GM12874 (cell line): ENCODE measurements around the gene PCNP.

Source experiments
- TF ChIP-seq, protein P1 (sequence below): IDR thresholded peaks from 2 replicates; pipeline ENCODE4 v1.5.1; 2011; ENCODE audit warnings: low read depth, mild to moderate bottlenecking, control low read depth, low read length, moderate library complexity; ENCODE audit not compliant: insufficient read depth

PCNP gene

DNA sequence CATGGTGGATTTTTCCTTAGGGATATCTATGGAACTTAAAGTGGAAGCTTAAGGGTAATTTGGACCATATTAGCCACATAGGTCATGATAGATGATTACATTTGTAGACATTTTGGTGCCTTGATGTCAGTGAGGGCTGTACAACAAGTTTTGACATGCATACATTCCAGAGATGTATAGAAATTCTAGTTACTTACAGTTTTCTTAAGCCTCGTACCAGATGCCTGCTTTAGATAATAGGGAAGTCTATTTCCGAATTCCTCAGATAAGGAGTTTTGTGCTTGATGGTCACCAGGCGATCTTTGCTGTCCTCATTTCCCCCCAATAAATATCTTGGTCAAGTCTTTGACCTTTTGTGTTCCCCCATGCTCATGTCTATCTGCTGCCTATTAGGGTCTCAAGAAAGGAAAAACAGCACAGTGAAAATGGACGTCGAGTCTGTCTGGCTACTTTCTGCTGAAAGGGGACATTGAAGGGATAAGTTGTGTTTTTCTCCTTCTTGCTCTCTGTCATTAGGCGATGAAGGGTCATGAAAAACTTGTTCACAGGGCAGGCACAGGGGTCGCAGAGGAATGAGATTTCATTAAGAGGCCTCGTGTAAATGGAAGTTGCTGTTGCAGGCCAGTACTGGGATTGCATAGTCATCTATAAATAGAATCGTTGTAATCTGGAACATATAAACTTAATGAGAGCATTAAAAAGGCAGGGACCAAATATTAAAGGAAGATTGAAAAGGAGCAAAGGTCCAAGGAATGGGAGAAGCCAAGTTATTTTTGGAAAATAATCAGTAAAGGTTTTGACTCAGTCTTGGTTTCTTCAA lies 41.0 kb upstream of the PCNP start:
- TF ChIP-seq, protein P1, sequence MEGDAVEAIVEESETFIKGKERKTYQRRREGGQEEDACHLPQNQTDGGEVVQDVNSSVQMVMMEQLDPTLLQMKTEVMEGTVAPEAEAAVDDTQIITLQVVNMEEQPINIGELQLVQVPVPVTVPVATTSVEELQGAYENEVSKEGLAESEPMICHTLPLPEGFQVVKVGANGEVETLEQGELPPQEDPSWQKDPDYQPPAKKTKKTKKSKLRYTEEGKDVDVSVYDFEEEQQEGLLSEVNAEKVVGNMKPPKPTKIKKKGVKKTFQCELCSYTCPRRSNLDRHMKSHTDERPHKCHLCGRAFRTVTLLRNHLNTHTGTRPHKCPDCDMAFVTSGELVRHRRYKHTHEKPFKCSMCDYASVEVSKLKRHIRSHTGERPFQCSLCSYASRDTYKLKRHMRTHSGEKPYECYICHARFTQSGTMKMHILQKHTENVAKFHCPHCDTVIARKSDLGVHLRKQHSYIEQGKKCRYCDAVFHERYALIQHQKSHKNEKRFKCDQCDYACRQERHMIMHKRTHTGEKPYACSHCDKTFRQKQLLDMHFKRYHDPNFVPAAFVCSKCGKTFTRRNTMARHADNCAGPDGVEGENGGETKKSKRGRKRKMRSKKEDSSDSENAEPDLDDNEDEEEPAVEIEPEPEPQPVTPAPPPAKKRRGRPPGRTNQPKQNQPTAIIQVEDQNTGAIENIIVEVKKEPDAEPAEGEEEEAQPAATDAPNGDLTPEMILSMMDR: no peak

DNA sequence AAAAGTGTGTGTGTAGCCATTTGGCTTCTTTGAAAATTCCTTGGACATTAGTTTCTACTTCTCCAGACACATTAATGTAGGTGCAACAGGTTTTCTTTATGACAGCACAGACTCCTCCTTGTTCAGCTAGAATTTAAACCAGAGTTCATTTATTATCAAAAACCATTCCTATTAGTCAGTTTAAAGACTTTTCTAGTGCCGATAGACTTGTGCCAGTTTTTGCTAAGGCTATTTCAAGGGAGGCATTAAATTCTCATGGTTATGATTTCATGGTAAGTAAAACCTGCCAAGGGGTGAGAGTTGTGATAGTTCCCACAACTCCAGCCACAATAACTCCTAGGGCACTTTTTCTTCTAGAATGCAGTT lies 40.4 kb upstream of the PCNP start:
- TF ChIP-seq, protein P1: no peak

DNA sequence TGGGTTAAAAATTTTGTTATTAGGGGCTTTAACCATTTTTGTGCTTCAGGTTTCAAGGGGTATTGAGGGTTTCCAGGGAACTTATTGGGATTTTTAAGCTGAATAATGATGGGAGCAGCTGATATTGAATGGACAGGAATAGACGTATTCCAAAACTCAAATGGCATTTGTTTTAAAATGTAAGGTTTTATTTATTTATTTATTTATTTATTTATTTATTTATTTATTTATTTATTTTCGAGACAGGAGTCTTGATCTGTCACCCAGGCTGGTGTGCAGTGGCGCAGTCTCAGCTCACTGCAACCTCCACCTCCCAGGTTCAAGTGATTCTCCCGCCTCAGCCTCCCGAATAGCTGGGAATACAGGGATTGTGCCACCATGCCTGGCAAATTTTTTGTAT lies 38.8 kb upstream of the PCNP start:
- TF ChIP-seq, protein P1: no peak

DNA sequence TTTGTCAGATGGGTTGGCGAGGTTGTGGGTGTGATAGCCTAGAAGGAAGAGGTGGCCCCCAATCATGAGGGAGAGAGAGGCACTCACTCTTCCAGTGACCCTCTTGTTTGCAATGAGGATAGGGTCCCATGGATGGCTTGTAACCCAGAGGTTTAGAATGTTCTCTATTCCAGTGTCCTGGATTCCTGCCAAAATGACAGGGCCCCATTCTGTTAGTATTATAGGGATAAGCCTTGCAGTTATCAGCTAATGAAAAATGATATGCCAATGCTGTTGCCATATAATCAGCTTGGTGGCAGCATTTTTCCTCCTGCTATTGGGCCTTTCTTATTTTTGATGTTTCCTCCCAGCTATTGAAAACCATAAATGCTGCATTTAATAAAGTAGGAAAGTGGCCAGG lies 37.7 kb upstream of the PCNP start:
- TF ChIP-seq, protein P1: no peak

DNA sequence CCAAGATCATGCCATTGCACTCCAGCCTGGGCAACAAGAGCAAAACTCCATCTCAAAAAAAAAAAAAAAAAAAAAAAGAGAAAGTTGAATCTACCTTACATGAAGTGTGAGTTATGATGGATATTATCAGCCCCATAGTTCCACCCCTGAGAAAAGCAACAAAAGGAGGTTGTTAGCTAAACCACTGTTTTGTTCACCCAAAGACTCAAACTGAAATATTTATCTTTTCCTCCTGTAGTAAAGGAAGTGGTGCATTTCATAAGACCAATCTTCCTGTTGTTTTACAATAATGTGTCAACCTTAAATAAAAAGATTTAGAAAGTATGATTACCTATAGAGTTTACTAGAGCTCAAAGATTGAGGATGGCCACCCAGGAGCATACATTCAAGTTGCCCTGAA lies 31.0 kb upstream of the PCNP start:
- TF ChIP-seq, protein P1: no peak

DNA sequence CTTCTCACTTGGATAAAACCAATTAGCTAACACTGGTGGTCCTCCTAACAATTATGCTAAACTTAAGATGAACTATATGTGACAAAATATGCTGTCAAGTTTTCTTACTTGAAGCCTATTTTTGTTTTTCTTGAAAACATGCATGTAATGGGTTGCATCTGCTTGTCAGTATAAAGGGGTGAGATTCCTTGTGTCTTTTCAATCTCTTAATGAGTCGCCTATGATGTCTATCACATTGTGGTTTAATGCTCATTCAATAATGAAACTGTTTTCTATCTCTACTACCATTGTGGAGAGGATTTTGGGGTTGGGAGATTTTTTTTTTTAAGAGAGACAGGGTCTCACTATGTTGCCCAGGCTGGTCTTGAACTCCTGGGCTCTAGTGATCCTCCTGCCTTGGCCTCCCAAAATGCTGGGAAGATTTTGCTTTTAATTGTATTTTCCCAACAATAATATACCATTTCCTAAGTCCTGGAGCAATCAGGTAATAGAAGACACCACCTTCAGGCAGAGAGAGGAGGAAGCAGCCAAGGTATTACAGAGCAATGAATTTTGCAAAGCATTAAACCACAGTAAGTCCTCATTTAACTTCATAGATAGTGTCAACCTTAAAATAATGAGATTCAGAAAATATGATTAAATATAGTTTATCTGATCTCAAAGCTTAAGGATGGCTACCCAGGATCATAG lies 29.7 kb upstream of the PCNP start:
- TF ChIP-seq, protein P1: no peak

DNA sequence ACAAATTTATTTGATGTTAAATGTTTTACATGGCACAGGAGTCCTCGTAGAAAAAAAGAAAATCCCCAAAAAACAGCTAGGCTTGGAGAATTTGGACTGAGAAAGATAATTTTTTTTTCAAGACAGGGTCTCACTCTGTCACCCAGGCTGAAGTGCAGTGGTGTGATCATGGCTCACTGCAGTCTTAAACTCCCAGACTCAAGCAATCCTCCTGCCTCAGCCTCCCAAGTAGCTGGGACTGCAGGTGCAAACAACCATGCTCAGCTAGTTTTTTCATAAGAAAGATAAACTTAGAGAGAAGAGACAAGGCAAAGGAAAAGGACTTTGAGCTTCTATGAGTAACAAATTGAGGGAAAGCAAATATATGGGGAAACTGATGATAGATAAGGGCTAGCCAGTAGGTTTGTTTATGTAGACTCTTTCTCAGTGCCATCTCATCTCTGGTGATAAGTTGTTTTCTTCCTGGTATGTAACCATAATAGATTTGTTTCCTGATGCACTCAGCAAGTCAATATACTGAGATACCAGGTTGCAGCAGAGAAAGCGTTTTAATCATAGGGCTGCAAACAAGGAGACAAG lies 25.4 kb upstream of the PCNP start:
- TF ChIP-seq, protein P1: no peak
